D341Med (cell line): ENCODE results near the gene SVIL.

Experiments
- DNase-seq: peaks from one replicate; pipeline ENCODE4 v3.0.0; 2012; ENCODE audit warnings: low spot score

Gene SVIL

GRCh38 chr10:29412485-29412884, 222.3 kb downstream of the SVIL start:
- no peak for DNase-seq

DNA sequence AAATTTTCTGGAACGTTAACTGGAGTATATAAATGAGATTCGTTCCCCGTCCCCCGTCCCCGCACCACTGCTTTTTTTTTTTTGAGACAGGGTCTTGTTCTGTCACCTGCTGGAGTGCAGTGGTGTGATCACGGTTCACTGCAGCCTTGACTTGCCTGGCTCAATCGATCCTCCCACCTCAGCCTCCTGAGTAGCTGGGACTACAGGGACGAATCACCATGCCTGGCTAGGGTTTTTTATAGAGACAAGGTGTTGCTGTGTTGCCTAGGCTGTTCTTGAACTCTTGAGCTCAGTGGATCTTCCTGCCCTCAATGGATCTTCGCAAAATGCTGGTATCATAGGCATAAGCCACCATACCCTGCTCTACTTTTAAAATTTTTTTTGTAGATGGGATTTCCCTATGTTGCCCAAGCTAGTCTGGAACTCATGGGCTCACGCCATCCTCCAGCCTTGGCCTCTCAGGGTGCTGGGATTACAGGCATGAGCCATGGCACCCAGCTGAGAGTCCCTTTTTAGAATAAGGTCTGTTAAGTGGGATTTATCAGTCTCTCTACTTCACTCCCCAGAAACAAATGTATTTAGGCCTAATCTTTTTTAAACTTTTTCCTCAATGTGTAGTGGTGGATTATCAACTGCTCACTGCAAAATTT, 223.0 kb downstream of the SVIL start:
- DNase-seq: no peak

GRCh38 chr10:29409241-29410054, 225.3 kb downstream of the SVIL start:
- DNase-seq: peak; percentile 80

DNA sequence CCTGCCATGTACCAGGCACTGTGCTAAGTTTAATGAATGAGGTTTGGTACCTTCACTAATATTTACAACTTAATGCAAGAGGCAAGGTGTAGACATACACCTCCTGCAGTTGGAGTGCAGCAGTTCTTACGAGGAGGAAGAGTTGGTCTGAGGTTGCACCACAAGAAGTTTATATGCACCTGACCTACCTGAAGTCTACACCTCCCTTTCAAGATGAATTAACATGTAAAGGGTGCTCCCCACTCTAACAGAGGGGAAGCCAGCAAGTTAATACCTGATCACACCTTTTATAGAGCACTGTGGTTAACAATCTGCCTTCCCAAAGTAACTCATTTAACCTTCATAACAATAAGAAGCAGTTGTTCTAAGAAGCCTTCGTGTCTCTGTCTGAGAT, 225.9 kb downstream of the SVIL start:
- no peak for DNase-seq
